ENCODE results near the gene CIB4.

DNA sequence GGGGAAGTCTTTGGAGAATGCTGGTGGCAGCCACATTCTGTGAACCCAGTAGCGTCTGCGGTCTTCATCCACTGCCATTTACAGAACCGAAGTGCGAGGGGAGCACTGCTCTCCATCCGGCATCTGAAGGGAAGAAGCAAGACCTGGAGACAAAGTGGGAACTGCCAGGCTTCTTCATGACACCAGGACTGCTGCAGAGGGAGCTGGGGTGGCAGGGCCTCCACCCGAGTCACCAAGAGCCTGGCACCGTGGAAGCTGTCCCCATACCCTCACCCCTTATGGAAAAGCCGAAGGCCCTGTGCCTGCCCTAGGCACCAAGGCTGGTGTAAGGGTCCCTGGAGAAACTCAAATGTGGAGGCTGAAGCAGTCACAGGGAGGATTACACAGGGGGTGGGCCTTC lies 79.8 kb downstream of the CIB4 start:
- TF ChIP-seq FOXP2 (optimal IDR thresholded peaks at IDR 0.05; ENCODE audit: borderline replicate concordance, extremely low read depth, extremely low read length, insufficient read depth): no peak
- TF ChIP-seq, protein P1, sequence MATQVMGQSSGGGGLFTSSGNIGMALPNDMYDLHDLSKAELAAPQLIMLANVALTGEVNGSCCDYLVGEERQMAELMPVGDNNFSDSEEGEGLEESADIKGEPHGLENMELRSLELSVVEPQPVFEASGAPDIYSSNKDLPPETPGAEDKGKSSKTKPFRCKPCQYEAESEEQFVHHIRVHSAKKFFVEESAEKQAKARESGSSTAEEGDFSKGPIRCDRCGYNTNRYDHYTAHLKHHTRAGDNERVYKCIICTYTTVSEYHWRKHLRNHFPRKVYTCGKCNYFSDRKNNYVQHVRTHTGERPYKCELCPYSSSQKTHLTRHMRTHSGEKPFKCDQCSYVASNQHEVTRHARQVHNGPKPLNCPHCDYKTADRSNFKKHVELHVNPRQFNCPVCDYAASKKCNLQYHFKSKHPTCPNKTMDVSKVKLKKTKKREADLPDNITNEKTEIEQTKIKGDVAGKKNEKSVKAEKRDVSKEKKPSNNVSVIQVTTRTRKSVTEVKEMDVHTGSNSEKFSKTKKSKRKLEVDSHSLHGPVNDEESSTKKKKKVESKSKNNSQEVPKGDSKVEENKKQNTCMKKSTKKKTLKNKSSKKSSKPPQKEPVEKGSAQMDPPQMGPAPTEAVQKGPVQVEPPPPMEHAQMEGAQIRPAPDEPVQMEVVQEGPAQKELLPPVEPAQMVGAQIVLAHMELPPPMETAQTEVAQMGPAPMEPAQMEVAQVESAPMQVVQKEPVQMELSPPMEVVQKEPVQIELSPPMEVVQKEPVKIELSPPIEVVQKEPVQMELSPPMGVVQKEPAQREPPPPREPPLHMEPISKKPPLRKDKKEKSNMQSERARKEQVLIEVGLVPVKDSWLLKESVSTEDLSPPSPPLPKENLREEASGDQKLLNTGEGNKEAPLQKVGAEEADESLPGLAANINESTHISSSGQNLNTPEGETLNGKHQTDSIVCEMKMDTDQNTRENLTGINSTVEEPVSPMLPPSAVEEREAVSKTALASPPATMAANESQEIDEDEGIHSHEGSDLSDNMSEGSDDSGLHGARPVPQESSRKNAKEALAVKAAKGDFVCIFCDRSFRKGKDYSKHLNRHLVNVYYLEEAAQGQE (IDR thresholded peaks at IDR 0.05; ENCODE audit: insufficient read depth in 1 of 2, low read depth in 2 of 2, low read length in 2 of 2): no peak
- no peak for TF ChIP-seq POLR2AphosphoS5 (IDR thresholded peaks at IDR 0.05; ENCODE audit: low read depth, low read length)
- TF ChIP-seq SIN3A (IDR thresholded peaks at IDR 0.05; ENCODE audit: borderline replicate concordance, insufficient read depth, low read length): no peak
- no peak for TF ChIP-seq TAF1 (IDR thresholded peaks at IDR 0.05; ENCODE audit: borderline replicate concordance, insufficient read depth, low read length)
